ENCODE measurements around the gene TMEM141.
"Not testable (repeated sequence)": the region's sequence is repeated elsewhere in the genome, so short reads cannot be mapped to it uniquely, and the experiment has no call there.

DNA sequence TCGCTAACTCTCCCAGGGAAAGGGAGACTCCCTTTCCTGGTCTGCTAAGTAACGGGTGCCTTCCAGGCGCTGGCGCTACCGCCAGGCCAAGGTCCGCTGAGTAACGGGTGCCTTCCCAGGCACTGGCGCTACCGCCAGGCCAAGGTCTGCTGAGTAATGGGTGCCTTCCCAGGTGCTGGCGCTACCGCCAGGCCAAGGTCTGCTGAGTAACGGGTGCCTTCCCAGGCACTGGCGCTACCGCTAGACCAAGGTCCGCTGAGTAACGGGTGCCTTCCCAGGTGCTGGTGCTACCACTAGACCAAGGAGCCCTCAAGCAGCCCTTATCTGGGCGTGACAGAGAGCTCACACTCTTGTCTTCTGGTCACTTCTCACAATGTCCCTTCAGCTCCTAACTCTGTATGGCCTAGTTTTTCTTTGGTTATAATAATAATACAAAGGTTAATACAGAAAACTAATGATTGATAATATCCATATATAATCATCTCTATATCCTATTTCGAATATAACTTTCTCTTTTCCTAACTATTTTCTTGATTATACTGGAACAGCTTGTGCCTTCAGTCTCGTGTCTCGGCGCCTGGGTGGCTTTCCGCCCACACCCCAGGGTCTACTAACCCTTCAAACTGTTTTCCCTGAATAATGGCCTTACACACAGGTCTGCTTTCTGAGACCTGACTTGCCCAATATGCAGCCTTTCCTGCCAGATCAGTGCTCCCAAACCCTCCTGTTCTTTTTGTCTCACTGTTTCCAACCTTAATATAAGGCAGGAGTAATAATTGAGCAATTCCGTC lies 5.4 kb upstream of the TMEM141 start:
- TF ChIP-seq, protein P1, sequence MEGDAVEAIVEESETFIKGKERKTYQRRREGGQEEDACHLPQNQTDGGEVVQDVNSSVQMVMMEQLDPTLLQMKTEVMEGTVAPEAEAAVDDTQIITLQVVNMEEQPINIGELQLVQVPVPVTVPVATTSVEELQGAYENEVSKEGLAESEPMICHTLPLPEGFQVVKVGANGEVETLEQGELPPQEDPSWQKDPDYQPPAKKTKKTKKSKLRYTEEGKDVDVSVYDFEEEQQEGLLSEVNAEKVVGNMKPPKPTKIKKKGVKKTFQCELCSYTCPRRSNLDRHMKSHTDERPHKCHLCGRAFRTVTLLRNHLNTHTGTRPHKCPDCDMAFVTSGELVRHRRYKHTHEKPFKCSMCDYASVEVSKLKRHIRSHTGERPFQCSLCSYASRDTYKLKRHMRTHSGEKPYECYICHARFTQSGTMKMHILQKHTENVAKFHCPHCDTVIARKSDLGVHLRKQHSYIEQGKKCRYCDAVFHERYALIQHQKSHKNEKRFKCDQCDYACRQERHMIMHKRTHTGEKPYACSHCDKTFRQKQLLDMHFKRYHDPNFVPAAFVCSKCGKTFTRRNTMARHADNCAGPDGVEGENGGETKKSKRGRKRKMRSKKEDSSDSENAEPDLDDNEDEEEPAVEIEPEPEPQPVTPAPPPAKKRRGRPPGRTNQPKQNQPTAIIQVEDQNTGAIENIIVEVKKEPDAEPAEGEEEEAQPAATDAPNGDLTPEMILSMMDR (IDR thresholded peaks at IDR 0.05), result not testable (repeated sequence)
- TF ChIP-seq POLR2A (IDR thresholded peaks at IDR 0.05), result not testable (repeated sequence)

Data from thyroid gland (tissue), 4 donors.